ENCODE data around the gene METRNL. TPM values are rescaled to one million over a fixed set of nuclear protein-coding genes. Genes with fewer than 3 reads are reported as not detected.

Gene METRNL
- polyA plus RNA-seq, 1 donor from 2014 or later = 15.1 TPM

- no peaks in the 10 kb centered on the region for H3K9me3 ChIP-seq (ENCODE audit: low read length)
- H3K9ac ChIP-seq (ENCODE audit: low read length) = no peak overlapping the region
- TF ChIP-seq SMC3 (conservative IDR thresholded peaks at IDR 0.05; ENCODE audit: poor library complexity) (no peak), POLR2AphosphoS5 (IDR thresholded peaks at IDR 0.05) (no peak), EP300 (conservative IDR thresholded peaks at IDR 0.05; ENCODE audit: poor library complexity, severe bottlenecking) (no peak), RAD21 (conservative IDR thresholded peaks at IDR 0.05) (no peak), REST (IDR thresholded peaks at IDR 0.05; ENCODE audit: borderline replicate concordance) (no peak), EZH2 (IDR thresholded peaks at IDR 0.05; ENCODE audit: borderline replicate concordance, insufficient read depth, low read length, poor library complexity, severe bottlenecking) (no peak)
- no peaks in the 10 kb centered on the region for H3F3A ChIP-seq (ENCODE audit: insufficient read depth, low read length, poor library complexity, severe bottlenecking)
- no peak overlapping the region for H2AFZ ChIP-seq (ENCODE audit: low read depth, low read length)
- no peak overlapping the region for H3K4me2 ChIP-seq (ENCODE audit: low read length)
- H3K79me2 ChIP-seq (replicated peaks; ENCODE audit: insufficient read depth, low read length) = peaks cover 6% of the 10 kb centered on the region
- H3K27ac ChIP-seq (ENCODE audit: low read length) = no peak overlapping the region
- H4K20me1 ChIP-seq (ENCODE audit: insufficient read depth) = no peaks in the 10 kb centered on the region
- no peaks in the 10 kb centered on the region for H3K36me3 ChIP-seq (ENCODE audit: insufficient read depth, low read length)
- H3K27me3 ChIP-seq (ENCODE audit: insufficient read depth, low read depth, low read length) = peaks cover 11% of the 10 kb centered on the region
- H3K9me2 ChIP-seq (ENCODE audit: insufficient read depth, low read length) = no peaks in the 10 kb centered on the region
- no peak overlapping the region for H3K4me3 ChIP-seq (ENCODE audit: low read length)
These were observed 4.2 kb downstream of the METRNL start for GRCh38 chr17:83083368-83084201.

- no peaks in the 10 kb centered on the region for H4K20me1 ChIP-seq (ENCODE audit: insufficient read depth)
- H3K36me3 ChIP-seq (ENCODE audit: insufficient read depth, low read length) = no peaks in the 10 kb centered on the region
- no peaks in the 10 kb centered on the region for H3F3A ChIP-seq (ENCODE audit: insufficient read depth, low read length, poor library complexity, severe bottlenecking)
- no peak overlapping the region for H3K9ac ChIP-seq (ENCODE audit: low read length)
- H3K27me3 ChIP-seq (ENCODE audit: insufficient read depth, low read depth, low read length) = peaks cover 6% of the 10 kb centered on the region
- H3K79me2 ChIP-seq (replicated peaks; ENCODE audit: insufficient read depth, low read length) = peaks cover 6% of the 10 kb centered on the region
- H2AFZ ChIP-seq (ENCODE audit: low read depth, low read length) = no peak overlapping the region
- no peak overlapping the region for H3K27ac ChIP-seq (ENCODE audit: low read length)
- H3K4me2 ChIP-seq (ENCODE audit: low read length) = no peak overlapping the region
- H3K9me3 ChIP-seq (ENCODE audit: low read length) = no peaks in the 10 kb centered on the region
- H3K4me3 ChIP-seq (ENCODE audit: low read length) = no peak overlapping the region
- no peak for TF ChIP-seq MXI1 (conservative IDR thresholded peaks at IDR 0.05; ENCODE audit: poor library complexity, severe bottlenecking)
- no peak for TF ChIP-seq REST (IDR thresholded peaks at IDR 0.05; ENCODE audit: borderline replicate concordance)
- TF ChIP-seq TAF1 (IDR thresholded peaks at IDR 0.05; ENCODE audit: low read depth) = no peak
- TF ChIP-seq CTCF (IDR thresholded peaks at IDR 0.05; ENCODE audit: poor library complexity, severe bottlenecking) = no peak
- TF ChIP-seq POLR2AphosphoS5 (IDR thresholded peaks at IDR 0.05) = no peak
- no peaks in the 10 kb centered on the region for H3K9me2 ChIP-seq (ENCODE audit: insufficient read depth, low read length)
These were observed 4.8 kb downstream of the METRNL start for GRCh38 chr17:83084214-83084613.
